Fibroblast of gingiva (primary cell): ENCODE measurements around the gene EEF1AKMT1.

Source experiments
- DNase-seq: peaks from one replicate; pipeline ENCODE4 v3.0.0-alpha.2; 2011; ENCODE audit warnings: low read depth

EEF1AKMT1 gene

GRCh38 chr13:20773194-20774080 lies at the start of gene EEF1AKMT1:
EEF1AKMT1 (minus strand) TSS chr13:20773961; CDS start chr13:20757598, 16,363 bp downstream.
- peak; percentile 94 for DNase-seq

- no peak for DNase-seq
These were observed 49.3 kb upstream of the EEF1AKMT1 start for GRCh38 chr13:20823071-20823470.

- no peak for DNase-seq
These were observed 48.6 kb upstream of the EEF1AKMT1 start for GRCh38 chr13:20822406-20822805.

- DNase-seq = no peak
These were observed 46.0 kb upstream of the EEF1AKMT1 start for GRCh38 chr13:20819715-20820114.

- DNase-seq = no peak
These were observed 41.7 kb upstream of the EEF1AKMT1 start for GRCh38 chr13:20815464-20815863.

GRCh38 chr13:20814224-20814910 lies 40.6 kb upstream of the EEF1AKMT1 start:
- DNase-seq = peak; percentile 93

GRCh38 chr13:20812890-20813289 lies 39.1 kb upstream of the EEF1AKMT1 start:
- DNase-seq = no peak

- no peak for DNase-seq
These were observed 37.0 kb upstream of the EEF1AKMT1 start for GRCh38 chr13:20810808-20811207.

GRCh38 chr13:20808874-20809273 lies 35.1 kb upstream of the EEF1AKMT1 start:
- DNase-seq = no peak

GRCh38 chr13:20803180-20803965 lies 29.6 kb upstream of the EEF1AKMT1 start:
- no peak for DNase-seq

GRCh38 chr13:20801707-20802106 lies 27.9 kb upstream of the EEF1AKMT1 start:
- no peak for DNase-seq

- peak; percentile 14 for DNase-seq
These were observed 26.1 kb upstream of the EEF1AKMT1 start for GRCh38 chr13:20799726-20800416.

GRCh38 chr13:20798027-20798426 lies 24.3 kb upstream of the EEF1AKMT1 start:
- DNase-seq = no peak

GRCh38 chr13:20796791-20797508 lies 23.2 kb upstream of the EEF1AKMT1 start:
- DNase-seq = peak; percentile 22

GRCh38 chr13:20789665-20790064 lies 15.9 kb upstream of the EEF1AKMT1 start:
- no peak for DNase-seq

- DNase-seq = no peak
These were observed 14.6 kb upstream of the EEF1AKMT1 start for GRCh38 chr13:20788312-20788711.

- DNase-seq = no peak
These were observed 13.4 kb upstream of the EEF1AKMT1 start for GRCh38 chr13:20787180-20787579.

GRCh38 chr13:20782116-20782708 lies 8.5 kb upstream of the EEF1AKMT1 start:
- no peak for DNase-seq

GRCh38 chr13:20780317-20780716 lies 6.6 kb upstream of the EEF1AKMT1 start:
- no peak for DNase-seq

- no peak for DNase-seq
These were observed 5.6 kb upstream of the EEF1AKMT1 start for GRCh38 chr13:20779405-20779804.

GRCh38 chr13:20778311-20778710 lies 4.5 kb upstream of the EEF1AKMT1 start:
- DNase-seq = no peak
